ENCODE data around the gene RND2.
"Not testable (repeated sequence)": the region's sequence is repeated elsewhere in the genome, so short reads cannot be mapped to it uniquely, and the experiment has no call there.

The RND2 gene, protein sequence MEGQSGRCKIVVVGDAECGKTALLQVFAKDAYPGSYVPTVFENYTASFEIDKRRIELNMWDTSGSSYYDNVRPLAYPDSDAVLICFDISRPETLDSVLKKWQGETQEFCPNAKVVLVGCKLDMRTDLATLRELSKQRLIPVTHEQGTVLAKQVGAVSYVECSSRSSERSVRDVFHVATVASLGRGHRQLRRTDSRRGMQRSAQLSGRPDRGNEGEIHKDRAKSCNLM

DNA sequence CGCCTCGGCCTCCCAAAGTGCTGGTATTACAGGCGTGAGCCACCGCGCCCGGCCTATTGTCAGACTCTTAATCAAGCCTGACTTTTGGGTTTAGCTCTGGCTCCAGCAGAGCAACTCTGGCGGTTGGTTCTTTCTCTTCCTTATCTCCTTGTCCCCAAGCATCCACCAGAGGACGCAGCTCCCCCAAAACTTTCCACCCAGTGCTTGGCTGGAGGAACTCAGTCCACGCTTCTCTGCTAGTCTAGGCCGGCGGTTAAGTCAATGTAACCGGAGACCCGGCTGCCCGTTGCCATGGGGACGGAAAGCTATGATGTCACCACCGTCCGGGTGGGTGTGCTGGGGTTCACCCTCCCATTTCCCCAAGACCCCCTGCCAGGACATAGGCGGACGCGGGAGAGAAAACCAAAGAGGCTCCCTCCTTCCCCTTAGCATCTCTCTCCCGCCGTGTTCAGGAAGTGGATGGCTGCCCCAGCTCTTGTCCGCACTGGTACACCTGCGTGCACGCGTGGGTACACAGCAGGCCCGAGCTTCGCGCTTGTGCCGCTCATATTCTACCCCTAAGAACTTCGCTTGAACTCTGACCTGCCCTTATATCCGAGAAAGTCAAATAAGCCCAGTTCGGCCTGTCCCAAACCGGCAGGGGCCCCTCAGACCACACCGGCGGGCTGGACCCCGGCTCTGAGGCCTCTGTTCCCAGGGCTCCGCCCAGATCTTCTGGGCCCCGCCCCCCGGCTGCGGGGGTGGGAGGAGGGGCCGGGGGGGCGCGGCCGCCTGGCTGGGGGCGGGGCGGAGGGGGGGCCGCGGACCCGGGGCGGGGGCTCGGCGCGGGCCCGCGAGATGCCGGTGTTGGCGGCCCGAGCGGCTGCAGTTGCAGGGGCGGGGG lies at the start of gene RND2:
Gene RND2, plus strand, starts transcription at position 825 of the 883 bp plus-strand sequence. CDS start 117 bp downstream, outside the sequence.
- peak; percentile 96 for DNase-seq (ENCODE audit: low spot score)

DNA sequence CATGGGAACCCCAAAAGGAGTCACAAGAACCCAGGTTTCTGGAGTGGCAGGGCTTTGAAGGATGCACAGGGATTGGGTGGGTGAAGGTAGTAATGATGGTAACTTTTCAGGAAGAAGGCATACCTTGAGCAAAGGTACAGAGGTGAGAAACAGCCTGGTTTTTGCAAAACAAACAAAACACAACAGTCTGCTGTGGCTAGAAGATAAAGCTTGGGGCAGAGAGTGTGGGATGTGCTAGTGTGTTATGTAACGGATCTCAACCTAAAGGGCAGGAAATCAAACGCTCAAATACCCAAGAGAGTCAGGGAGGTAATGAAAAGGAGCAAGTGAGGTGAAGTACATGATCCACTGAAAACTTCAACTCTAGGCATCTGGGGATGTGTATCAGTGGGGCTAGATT lies 49.8 kb upstream of the RND2 start:
- DNase-seq (ENCODE audit: low spot score) = no peak

DNA sequence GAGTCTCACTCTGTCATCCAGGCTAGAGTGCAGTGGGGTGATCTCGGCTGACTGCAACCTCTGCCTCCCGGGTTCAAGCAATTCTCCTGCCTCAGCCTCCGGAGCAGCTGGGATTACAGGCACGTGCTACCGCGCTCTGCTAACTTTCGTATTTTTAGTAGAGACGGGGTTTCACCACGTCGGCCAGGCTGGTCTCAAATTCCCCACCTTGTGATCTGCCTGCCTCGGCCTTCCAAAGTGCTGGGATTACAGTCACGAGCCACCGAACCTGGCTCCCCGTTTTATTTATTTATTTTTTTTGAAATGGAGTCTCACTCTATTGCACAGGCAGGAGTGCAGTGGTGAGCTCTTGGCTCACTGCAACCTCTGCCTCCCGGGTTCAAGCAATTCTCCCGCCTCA lies 49.3 kb upstream of the RND2 start:
- DNase-seq (ENCODE audit: low spot score) = not testable (repeated sequence)

DNA sequence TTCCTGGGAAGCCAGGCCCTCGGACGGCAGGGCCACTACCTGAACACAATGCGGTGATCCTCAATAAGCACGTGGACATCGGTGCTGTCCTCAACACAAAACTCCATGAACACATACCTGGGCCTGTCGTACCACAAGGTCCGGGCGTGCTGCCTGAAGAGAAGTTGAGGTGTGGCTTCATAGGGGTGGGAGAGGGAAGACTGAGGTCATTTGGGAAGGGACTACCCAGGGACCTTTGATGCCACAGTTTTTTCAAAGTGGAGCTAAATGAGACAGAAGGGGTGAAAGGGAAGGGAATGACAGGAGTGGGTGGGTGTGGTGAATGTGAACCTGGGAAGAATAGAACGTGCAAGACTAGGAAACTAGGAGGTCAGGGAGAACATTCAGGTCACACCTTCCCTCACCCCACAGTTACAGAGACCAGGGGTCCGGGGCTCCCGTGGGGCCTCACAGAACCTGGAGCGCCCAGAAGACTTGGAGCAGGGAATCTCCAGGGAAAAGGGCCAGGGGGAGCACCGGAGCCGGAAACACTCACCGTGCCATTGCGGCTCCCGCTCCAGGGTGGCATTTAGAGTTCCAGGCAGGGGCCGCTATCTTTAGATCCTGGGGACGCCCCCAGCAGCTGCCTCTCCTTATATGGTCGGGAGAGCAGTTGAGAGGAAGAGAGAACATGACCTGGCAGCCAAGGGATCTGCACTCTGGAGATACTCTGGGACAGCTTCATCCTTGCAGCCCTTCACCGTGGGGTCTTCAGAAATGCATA lies 45.3 kb upstream of the RND2 start, which contains the start of gene PTGES3L:
Gene PTGES3L, minus strand, starts transcription at position 570 of the 763 bp plus-strand sequence. Its CDS starts 27 bp downstream, at position 543.
- DNase-seq (ENCODE audit: low spot score) = peak; percentile 56

DNA sequence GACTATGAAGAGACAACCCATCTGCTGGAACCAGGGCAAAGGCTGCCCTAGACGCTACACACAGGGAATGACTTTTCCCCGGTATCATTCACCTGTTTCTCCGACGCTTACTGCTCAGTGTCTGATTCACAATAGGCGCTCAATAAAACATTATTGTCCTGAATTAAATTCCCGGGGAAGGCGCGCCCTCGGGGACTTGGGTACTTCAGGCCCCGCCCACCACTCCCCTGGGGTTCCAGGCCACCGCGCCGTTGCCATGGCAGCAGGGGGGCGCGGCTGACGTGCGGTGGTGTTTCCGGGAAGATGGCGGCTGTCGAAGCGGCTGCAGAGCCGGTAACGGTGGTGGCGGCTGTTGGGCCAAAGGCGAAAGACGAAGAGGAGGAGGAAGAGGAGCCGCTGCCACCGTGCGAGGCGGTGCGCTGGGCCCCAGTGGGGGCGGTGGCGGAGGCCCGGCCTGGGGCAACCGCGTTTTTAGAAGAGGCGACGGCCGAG lies 44.7 kb upstream of the RND2 start, which contains the start of gene RUNDC1:
Gene RUNDC1, plus strand, starts transcription at position 292 of the 492 bp plus-strand sequence. Its CDS starts 12 bp downstream, at position 304.
- peak; percentile 97 for DNase-seq (ENCODE audit: low spot score)

DNA sequence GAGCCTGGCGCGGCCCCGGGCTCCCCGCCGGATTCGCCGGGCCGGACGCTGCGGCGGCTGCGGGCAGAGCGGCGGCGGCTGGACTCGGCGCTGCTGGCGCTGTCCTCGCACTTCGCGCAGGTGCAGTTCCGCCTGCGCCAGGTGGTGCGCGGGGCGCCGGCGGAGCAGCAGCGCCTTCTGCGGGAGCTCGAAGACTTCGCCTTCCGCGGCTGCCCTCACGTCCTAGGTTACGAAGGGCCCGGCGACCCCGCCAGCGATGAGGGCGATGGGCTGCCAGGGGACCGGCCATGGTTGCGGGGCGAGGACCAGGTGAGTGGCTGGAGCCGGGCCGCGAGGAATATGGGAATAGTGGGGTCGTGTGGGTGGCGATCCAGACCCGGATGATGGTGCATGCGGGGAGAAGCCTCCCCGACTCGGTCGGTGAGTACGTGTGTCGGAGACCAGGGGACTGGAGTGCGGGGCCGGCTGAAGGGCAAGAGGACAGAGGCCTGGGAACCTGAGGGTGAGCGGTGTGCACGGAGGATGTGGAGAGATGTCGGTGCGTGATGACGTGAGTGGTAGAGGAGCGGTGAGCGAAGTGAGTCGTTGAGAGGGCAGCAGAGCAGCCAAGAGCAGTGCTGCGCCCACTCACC lies 44.1 kb upstream of the RND2 start:
- peak; percentile 62 for DNase-seq (ENCODE audit: low spot score)

DNA sequence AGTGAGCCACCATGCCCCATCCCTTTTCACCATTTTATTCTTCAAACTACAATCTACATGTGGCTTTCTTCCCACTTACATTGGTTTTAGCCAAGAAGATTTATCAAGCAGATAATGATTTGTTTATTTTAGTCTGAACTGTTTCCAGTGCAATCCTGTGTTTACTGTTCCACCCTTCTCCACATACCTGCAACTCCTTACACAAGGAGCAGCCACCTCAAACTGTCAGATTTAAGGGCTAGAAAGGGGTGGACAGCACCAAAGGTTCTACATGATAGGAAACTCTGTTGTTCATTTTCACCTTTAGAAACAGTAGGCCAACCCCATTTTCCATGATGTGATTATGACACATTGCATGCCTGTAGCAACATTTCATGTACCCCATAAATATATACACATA lies 42.8 kb upstream of the RND2 start:
- DNase-seq (ENCODE audit: low spot score) = no peak

DNA sequence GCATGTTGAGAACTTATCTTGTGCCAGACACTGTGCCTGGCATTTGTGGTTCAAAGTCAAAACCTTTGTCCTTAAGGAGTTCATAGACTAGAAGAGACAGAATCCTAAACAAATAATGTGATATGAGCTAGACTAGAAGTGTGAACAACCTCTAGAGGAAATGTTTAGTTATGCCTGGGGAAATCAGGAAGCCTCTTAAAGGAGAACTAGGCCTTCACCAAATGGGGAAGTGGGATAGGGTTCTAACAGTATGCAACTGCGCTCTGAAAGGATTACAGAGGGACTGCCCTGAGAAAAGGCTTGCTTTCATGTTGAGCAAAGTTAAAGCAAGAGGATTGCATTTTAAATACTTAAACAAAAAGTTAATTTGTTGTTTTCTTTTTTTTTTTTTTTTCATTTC lies 39.8 kb upstream of the RND2 start:
- no peak for DNase-seq (ENCODE audit: low spot score)

DNA sequence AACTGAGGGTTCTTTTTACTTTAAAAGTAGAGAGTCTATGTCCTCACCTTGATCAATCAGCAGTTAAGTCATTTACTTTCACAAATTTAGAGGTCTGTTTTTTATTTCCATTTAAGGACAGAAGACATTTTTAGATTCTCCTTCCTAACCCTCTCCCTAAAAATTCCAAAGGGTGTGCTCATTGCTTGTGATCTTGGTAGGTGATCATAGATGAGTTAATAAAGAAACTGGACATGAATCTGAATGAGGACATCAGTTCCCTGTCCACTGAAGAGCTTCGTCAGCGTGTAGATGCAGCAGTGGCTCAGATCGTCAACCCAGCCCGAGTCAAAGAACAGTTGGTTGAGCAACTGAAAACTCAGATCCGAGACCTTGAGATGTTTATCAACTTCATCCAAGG lies 35.9 kb upstream of the RND2 start:
- no peak for DNase-seq (ENCODE audit: low spot score)

DNA sequence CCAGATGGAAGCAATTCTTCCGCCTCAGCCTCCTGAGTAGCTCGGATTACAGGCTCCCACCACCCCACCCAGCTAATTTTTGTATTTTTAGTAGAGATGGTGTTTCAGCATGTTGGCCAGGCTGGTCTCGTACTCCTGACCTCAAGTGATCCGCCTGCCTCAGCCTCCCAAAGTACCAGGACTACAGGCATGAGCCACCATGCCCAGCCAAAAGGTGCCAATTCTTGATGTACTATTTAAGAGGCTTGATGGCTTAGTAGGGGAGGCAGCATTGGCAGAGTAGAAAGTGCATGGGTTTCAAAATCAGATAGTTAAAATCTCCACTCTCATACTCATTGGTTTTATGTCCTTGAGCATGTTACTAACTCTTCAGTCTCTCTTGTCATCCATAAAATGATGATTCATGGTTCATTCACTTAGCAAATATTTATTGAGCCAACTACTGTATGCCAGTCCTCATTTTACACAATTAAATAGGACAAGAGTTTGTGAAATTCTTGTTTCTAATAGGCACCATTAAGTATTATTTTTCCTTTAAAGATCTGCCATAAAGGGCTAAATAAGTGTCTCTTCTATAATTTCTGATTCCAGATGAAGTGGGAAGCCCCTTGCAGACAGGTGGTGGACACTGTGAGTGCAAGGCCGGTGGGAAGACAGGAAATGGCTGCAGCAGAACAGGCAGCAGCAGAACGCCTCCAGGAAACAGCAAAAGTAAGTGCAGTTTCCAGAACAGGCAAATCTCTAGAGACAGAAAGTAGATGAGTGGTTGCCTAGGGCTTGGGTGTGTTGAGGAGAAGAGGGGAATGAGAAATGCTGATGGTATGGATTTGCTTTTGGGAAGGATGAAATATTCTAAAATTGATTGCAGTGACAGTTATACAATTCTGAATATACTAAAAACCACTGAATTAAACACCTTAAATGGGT lies 35.0 kb upstream of the RND2 start:
- peak; percentile 29 for DNase-seq (ENCODE audit: low spot score)

DNA sequence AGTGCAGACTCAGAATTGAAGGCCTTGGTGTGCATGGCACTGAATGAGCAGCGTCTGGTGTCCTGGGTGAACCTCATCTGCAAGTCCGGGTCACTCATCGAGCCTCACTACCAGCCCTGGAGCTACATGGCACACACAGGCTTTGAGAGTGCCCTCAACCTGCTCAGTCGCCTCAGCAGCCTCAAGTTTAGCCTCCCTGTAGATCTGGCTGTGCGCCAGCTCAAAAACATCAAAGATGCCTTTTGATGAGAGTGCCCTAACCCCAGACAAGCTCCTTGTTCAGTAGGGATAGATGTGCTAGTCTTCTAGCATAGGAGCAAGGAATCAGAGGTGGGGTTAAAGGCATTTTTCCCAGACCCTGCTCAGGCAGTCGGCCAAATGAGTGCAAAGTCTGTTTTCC lies 33.6 kb upstream of the RND2 start:
- no peak for DNase-seq (ENCODE audit: low spot score)

DNA sequence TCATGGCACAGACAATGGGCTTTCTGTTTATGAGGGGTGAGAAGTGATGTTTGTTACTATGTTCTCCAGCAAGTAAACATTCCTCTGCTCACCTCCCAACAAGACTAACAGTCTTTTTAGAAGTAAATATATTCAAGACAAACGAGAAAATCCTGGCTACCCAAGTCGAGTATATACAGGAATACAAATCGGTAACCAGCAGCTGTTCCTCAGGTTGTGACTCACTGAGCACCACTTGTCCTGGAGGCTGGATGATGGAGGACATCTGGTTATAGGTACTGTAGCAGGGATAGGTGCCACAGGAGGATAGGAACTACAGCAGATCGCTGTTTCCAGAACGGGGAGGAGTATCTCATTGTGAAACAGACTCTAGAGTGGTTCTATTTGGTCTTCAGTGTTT lies 32.2 kb upstream of the RND2 start:
- DNase-seq (ENCODE audit: low spot score) = no peak

DNA sequence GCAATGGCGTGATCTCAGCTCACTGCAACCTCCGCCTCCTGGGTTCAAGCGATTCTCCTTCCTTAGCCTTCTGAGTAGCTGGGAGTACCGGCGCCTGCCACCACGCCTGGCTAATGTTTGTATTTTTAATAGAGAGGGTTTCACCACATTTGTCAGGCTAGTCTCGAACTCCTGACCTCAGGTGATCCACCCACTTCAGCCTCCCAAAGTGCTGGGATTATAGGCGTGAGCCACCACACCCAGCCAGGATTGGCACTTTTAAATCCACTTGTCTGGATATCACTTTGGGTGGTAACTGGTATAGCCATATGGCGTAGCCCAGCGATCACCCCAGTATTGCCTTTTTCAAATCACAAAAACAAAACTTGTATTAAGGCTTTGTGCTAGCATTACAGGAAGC lies 31.1 kb upstream of the RND2 start:
- DNase-seq (ENCODE audit: low spot score) = not testable (repeated sequence)

DNA sequence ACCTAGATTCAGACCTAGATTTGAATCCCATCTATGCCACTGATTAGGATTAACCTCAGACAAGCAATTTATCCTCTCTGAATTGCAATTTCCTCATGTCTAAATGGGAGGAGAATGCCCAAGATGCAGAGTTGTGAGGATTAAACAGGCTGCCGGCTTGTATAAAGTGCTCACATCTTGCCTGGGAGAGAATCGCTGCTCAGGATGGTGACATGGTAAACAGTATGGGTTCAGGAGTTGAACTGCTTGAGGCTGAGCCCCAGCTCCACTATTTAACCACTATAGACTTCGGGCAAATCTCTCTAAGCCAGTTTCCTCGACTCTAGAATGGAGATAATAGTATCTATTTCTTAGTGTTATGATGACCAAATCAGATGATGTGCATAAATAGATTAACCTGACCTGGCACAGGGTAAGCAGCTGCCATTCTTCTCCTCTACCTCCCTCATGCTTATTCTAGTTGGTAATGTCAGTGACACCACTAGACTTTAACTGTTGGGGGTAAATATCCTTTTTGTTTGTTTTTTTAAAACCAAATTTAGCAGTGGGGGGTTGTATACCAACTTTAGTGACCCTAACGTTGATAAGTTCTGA lies 27.5 kb upstream of the RND2 start:
- DNase-seq (ENCODE audit: low spot score) = no peak

DNA sequence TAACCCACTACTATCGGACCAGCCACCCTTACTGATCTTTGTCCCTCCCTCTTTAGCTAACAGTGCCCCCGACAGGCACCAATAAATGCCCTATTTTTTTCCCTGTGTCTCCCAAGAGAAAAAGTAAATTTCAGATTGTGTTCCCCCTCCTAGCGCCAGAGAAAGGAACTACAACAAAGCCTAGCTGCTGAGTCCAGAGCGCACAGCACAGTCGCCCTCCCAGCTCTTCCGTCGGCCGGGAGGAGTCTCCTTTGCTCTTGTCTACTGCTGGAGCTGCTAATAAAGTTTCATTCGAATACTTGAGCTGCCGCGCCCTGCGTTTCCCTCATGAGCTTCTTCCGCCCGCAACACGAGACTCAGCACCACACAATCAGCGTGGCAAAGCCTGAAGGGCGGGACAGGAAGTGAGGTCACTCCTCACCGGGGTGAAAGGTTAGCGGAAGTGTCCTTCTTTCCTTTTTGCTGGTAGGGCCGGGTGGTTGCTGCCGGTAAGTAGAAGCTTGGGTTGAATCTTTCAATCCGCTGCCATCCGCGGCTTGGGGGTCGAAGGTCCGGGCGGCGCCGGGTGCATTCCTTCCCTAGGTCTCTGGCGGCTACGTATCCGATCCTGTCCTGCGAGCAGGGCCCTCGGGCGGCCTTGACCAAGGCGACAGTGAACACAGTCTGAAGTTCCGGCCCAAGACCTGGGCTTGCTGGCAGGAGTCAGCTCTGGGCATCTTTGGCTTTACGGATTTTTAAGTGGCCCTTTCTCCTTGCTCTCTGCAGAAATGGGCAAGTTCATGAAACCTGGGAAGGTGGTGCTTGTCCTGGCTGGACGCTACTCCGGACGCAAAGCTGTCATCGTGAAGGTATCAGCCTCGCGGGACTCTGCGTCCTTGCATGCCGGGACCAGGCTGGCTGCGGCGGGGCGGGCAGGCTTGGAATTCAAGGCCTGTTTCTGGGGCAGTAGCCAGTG lies 26.8 kb upstream of the RND2 start, which contains the start of gene RPL27:
Gene RPL27, plus strand, starts transcription at position 436 of the 955 bp plus-strand sequence. Its CDS starts 332 bp downstream, at position 768.
- peak; percentile 96 for DNase-seq (ENCODE audit: low spot score)

DNA sequence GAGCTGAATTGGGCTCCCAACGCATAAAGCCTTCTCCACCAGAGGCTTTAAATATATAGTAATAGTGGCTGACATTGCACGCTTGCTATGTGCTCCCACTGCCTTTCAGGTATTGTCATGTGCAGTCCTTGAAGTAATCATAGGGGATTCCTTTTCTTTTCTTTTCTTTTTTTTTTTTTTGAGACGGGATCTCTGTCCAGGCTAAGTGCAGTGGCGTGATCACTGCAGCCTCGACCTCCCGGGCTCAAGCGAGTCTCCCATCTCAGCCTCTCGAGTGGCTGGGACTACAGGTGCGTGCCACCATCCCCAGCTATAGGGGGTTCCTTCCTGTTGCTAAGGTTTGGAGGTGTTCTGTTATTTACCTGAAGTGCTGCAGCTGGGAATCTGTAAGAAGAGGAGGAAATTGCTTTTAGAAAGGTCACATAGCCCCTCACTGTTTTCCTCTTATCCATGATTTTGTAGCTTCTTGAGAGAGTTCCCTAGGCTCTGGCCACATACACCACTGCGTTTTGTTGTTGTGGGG lies 26.0 kb upstream of the RND2 start:
- DNase-seq (ENCODE audit: low spot score) = no peak

DNA sequence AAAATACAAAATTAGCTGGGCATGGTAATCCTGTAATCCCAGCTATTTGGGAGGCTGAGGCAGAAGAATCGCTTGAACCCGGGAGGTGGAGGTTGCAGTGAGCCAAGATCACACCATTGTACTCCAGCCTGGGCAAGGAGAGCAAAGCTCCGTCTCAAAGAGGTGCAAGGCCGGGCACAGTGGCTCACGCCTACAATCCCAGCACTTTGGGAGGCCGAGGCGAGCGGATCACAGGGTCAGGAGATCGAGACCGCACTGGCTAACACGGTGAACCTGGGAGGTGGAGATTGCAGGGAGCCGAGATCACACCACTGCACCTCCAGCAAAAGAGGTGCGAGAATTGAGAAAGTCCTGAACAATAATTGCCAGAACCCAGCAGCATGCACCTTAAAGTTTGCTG lies 24.1 kb upstream of the RND2 start:
- not testable (repeated sequence) for DNase-seq (ENCODE audit: low spot score)

DNA sequence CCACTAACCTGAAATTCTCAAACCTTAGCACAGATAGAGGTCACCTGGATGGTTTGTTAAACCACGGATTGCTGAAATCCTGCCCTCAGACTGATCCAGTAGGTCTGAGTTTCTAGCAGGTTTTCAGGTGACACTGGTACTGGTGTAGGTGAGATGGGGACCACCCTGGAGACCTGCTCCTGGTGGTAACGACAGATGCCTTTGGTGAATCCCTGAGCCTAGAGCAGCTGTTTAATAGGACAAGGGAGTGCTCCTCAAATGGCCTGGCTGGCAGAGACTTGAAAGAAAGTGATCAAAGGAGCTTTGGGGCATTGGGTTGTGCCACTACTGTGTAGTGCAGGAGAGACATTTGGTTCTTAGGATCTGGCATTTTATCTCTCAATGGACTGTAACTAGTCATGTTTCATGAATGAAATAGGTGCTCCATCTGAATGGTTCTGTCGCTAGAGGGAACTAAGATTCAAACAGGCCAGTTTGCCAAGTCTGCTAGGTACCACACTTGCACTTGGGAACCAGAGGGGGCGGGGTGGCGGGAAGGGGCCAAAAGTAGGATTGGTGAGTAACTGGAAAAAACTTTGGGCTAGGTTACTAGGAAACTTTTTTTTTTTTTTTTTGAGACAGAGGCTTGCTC lies 21.4 kb upstream of the RND2 start:
- peak; percentile 41 for DNase-seq (ENCODE audit: low spot score)
